ENCODE data around the gene ADGRD1.

- TF ChIP-seq, protein P1, sequence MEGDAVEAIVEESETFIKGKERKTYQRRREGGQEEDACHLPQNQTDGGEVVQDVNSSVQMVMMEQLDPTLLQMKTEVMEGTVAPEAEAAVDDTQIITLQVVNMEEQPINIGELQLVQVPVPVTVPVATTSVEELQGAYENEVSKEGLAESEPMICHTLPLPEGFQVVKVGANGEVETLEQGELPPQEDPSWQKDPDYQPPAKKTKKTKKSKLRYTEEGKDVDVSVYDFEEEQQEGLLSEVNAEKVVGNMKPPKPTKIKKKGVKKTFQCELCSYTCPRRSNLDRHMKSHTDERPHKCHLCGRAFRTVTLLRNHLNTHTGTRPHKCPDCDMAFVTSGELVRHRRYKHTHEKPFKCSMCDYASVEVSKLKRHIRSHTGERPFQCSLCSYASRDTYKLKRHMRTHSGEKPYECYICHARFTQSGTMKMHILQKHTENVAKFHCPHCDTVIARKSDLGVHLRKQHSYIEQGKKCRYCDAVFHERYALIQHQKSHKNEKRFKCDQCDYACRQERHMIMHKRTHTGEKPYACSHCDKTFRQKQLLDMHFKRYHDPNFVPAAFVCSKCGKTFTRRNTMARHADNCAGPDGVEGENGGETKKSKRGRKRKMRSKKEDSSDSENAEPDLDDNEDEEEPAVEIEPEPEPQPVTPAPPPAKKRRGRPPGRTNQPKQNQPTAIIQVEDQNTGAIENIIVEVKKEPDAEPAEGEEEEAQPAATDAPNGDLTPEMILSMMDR (IDR thresholded peaks at IDR 0.05) = no peak
- no peak for TF ChIP-seq POLR2AphosphoS5 (IDR thresholded peaks at IDR 0.05; ENCODE audit: insufficient read depth in 1 of 2, low read depth in 1 of 2)
- TF ChIP-seq POLR2A (IDR thresholded peaks at IDR 0.05) = no peak
These were observed 12.8 kb downstream of the ADGRD1 start for GRCh38 chr12:130966443-130967030.

Measured in vagina (tissue), 2 donors.